Loucy (cell line): ENCODE data around the gene RBMY1A1.
"Not testable (repeated sequence)": the region's sequence is repeated elsewhere in the genome, so short reads cannot be mapped to it uniquely, and the experiment has no call there.

ENCODE experiments used
- CTCF ChIP-seq: fragments of 200-600 bp; sonication (generic); conservative IDR thresholded peaks from 2 replicates; pipeline ENCODE4 v1.5.1; 2014; ENCODE audit warnings: mild to moderate bottlenecking, antibody characterized with exemption, low read length
- EZH2phosphoT487 ChIP-seq: fragments of 200-600 bp; IDR thresholded peaks from 2 replicates; pipeline ENCODE4 v1.6.1; 2018; ENCODE audit warnings: antibody characterized with exemption, mild to moderate bottlenecking, moderate library complexity, borderline replicate concordance

GRCh38 chrY:21586454-21586853 is 51.8 kb downstream of the RBMY1A1 start:
- TF ChIP-seq CTCF, EZH2phosphoT487: not testable (repeated sequence)
